Neuronal stem cell (in vitro differentiated cells): ENCODE data around the gene SORD.

Experiments
- DNase-seq: peaks from one replicate; pipeline ENCODE4 v3.0.0-alpha.2; 2013; ENCODE audit warnings: low spot score
- H2AFZ ChIP-seq: one replicate; pipeline ENCODE4 v1.6.1; 2013; ENCODE audit warnings: mild to moderate bottlenecking, low read length, inconsistent platforms
- H2AK5ac ChIP-seq: 2 replicates; pipeline ENCODE4 v1.6.1; 2013; ENCODE audit warnings: low read depth, mild to moderate bottlenecking, inconsistent platforms, low read length, moderate library complexity, mixed read lengths
- H2BK120ac ChIP-seq: 2 replicates; pipeline ENCODE4 v1.6.1; 2013; ENCODE audit warnings: low read depth, mild to moderate bottlenecking, inconsistent platforms, low read length, moderate library complexity, mixed read lengths
- H2BK12ac ChIP-seq: one replicate; pipeline ENCODE4 v1.6.1; 2013; ENCODE audit warnings: low read length, inconsistent platforms
- H2BK15ac ChIP-seq: 2 replicates; pipeline ENCODE4 v1.6.1; 2013; ENCODE audit warnings: mild to moderate bottlenecking, low read length, inconsistent platforms, mixed read lengths
- H2BK5ac ChIP-seq: one replicate; pipeline ENCODE4 v1.6.1; 2013; ENCODE audit warnings: inconsistent platforms, mild to moderate bottlenecking, low read length, moderate library complexity
- H3K14ac ChIP-seq: one replicate; pipeline ENCODE4 v1.6.1; 2013; ENCODE audit warnings: low read length, inconsistent platforms
- H3K18ac ChIP-seq: 2 replicates; pipeline ENCODE4 v1.6.1; 2013; ENCODE audit warnings: low read length, inconsistent platforms
- H3K23ac ChIP-seq: 2 replicates; pipeline ENCODE4 v1.6.1; 2013; ENCODE audit warnings: low read depth, mild to moderate bottlenecking, mixed read lengths, low read length, inconsistent platforms; ENCODE audit not compliant: poor library complexity
- H3K27ac ChIP-seq: replicated peaks from 3 replicates; pipeline ENCODE4 v1.5.1; 2013; ENCODE audit warnings: low read length, inconsistent platforms
- H3K27me3 ChIP-seq, 3 experiments: 2 replicates each; pipeline ENCODE4 v1.6.1; 2013; ENCODE audit warnings: low read length in 3 of 3, mild to moderate bottlenecking in 2 of 3, inconsistent platforms in 1 of 3, low read depth in 1 of 3, mixed read lengths in 1 of 3, moderate library complexity in 1 of 3; ENCODE audit not compliant: control insufficient read depth in 3 of 3, insufficient read depth in 3 of 3
- H3K36me3 ChIP-seq, 2 donors: replicated peaks in 1 of 2; 2 replicates each; pipeline ENCODE4 v1.6.1; 2013; ENCODE audit warnings: low read length in 2 of 2; ENCODE audit not compliant: control insufficient read depth in 2 of 2, insufficient read depth in 2 of 2
- H3K4ac ChIP-seq: 2 replicates; pipeline ENCODE4 v1.6.1; 2013; ENCODE audit warnings: inconsistent platforms, mild to moderate bottlenecking, low read length, moderate library complexity
- H3K4me1 ChIP-seq, 2 donors: 1 replicate in 1 of 2; 2 replicates in 1 of 2; pipeline ENCODE4 v1.6.1; 2013; ENCODE audit warnings: low read length in 2 of 2, low read depth in 1 of 2; ENCODE audit not compliant: control insufficient read depth in 2 of 2, insufficient read depth in 1 of 2
- H3K4me2 ChIP-seq: one replicate; pipeline ENCODE4 v1.6.1; 2013; ENCODE audit warnings: mild to moderate bottlenecking, low read length, inconsistent platforms; ENCODE audit not compliant: insufficient read depth, poor library complexity, severe bottlenecking
- H3K4me3 ChIP-seq, 2 donors: 2 replicates each; pipeline ENCODE4 v1.5.1; 2013; ENCODE audit warnings: low read length in 2 of 2, mild to moderate bottlenecking in 2 of 2, inconsistent platforms in 1 of 2, moderate library complexity in 1 of 2
- H3K79me1 ChIP-seq: one replicate; pipeline ENCODE4 v1.6.1; 2013; ENCODE audit warnings: low read depth, mild to moderate bottlenecking, inconsistent platforms, low read length, moderate library complexity
- H3K9ac ChIP-seq: one replicate; pipeline ENCODE4 v1.6.1; 2013; ENCODE audit warnings: mild to moderate bottlenecking, low read depth, low read length, inconsistent platforms; ENCODE audit not compliant: poor library complexity
- H3K9me3 ChIP-seq, 2 donors: replicated peaks in 1 of 2; 2 replicates each; pipeline versions ENCODE3 to v1.6.1; 2013; ENCODE audit warnings: low read length in 2 of 2, mild to moderate bottlenecking in 2 of 2, inconsistent platforms in 1 of 2, low read depth in 1 of 2, mixed read lengths in 1 of 2, moderate library complexity in 1 of 2; ENCODE audit not compliant: control insufficient read depth in 2 of 2, insufficient read depth in 1 of 2
- H4K8ac ChIP-seq: one replicate; pipeline ENCODE4 v1.6.1; 2013; ENCODE audit warnings: low read depth, mild to moderate bottlenecking, inconsistent platforms, low read length, moderate library complexity
- H4K91ac ChIP-seq: one replicate; pipeline ENCODE4 v1.6.1; 2013; ENCODE audit warnings: low read length, low read depth, mild to moderate bottlenecking, inconsistent platforms; ENCODE audit not compliant: poor library complexity
- whole genome bisulfite sequencing, 2 donors: extraction: QIAGEN DNeasy Blood & Tissue Kit; methylation state at CpG; one replicate each; pipeline ENCODE4 v1.1.7; 2013; ENCODE audit warnings: missing lambda C conversion rate in 2 of 2, mixed read lengths in 1 of 2; ENCODE audit not compliant: insufficient read length in 2 of 2, insufficient replicate concordance in 1 of 2; ENCODE audit errors: extremely low coverage in 2 of 2; 5-methylcytosine and 5-hydroxymethylcytosine counted together

SORD gene

GRCh38 chr15:45106002-45106790 lies 83.2 kb downstream of the SORD start:
- Histone ChIP-seq H3K4me2 (no peak overlapping the region), H3K14ac (peak overlapping the region; percentile 6), H3K9ac (no peak overlapping the region), H3K27ac (no peak overlapping the region), H3K18ac (peak overlapping the region; percentile 65), H3K4me1 (peaks cover 2 to 6% of the 10 kb centered on the region in 2 donors), H3K23ac (no peak overlapping the region), H3K4me3 (no peak overlapping the region), H2BK120ac (no peak overlapping the region), H3K9me3 (peaks cover 0 to 3% of the 10 kb centered on the region in 2 donors), H2BK5ac (no peak overlapping the region), H3K79me1 (no peaks in the 10 kb centered on the region), H4K91ac (no peak overlapping the region), H3K27me3 (peaks cover 8 to 77% (median 21%) of the 10 kb centered on the region in 3 experiments), H2AK5ac (peak overlapping the region; percentile 41), H3K4ac (no peak overlapping the region), H4K8ac (no peak overlapping the region), H2BK15ac (no peak overlapping the region), H2AFZ (no peak overlapping the region), H3K36me3 (no peaks in the 10 kb centered on the region), H2BK12ac (peak overlapping the region; percentile 35)
- DNase-seq = no peak
- WGBS, 2 donors = no CpG with 5 or more reads among the region's 15 CpGs

GRCh38 chr15:45107941-45108630 lies 85.1 kb downstream of the SORD start:
- no peak overlapping the region for H3K4me2 ChIP-seq

GRCh38 chr15:45110256-45110820 lies 87.3 kb downstream of the SORD start:
- no peak overlapping the region for H2BK120ac ChIP-seq
- H4K91ac ChIP-seq = no peak overlapping the region
- no peak overlapping the region for H3K23ac ChIP-seq
- H3K9ac ChIP-seq = no peak overlapping the region
- no peak overlapping the region for H3K4ac ChIP-seq
- H2BK5ac ChIP-seq = no peak overlapping the region
- peaks cover 0 to 5% of the 10 kb centered on the region in 2 donors for H3K9me3 ChIP-seq
- no peak overlapping the region for H2AFZ ChIP-seq
- no CpG with 5 or more reads among the region's 11 CpGs for WGBS, 2 donors
- DNase-seq = no peak
- no peak overlapping the region for H2BK15ac ChIP-seq
- H3K36me3 ChIP-seq = no peaks in the 10 kb centered on the region
- H4K8ac ChIP-seq = no peak overlapping the region
- H3K79me1 ChIP-seq = no peaks in the 10 kb centered on the region
- no peak overlapping the region for H3K4me2 ChIP-seq
- peaks cover 46 to 89% (median 62%) of the 10 kb centered on the region in 3 experiments for H3K27me3 ChIP-seq
- no peak overlapping the region for H3K14ac ChIP-seq
- H3K18ac ChIP-seq = no peak overlapping the region
- H3K4me1 ChIP-seq = peaks cover 0 to 14% of the 10 kb centered on the region in 2 donors
- no peak overlapping the region for H3K4me3 ChIP-seq
- H3K27ac ChIP-seq = no peak overlapping the region
- H2BK12ac ChIP-seq = no peak overlapping the region
- H2AK5ac ChIP-seq = no peak overlapping the region

More at GRCh38 chr15:45107941-45108630, 85.1 kb downstream of the SORD start:
- no peak for DNase-seq
- peaks cover 24 to 86% (median 40%) of the 10 kb centered on the region in 3 experiments for H3K27me3 ChIP-seq
- no peak overlapping the region for H3K23ac ChIP-seq
- no peak overlapping the region for H2BK120ac ChIP-seq
- no peaks in the 10 kb centered on the region for H3K36me3 ChIP-seq
- peaks cover 0 to 5% of the 10 kb centered on the region in 2 donors for H3K9me3 ChIP-seq
- no peak overlapping the region for H3K4me3 ChIP-seq
- H3K9ac ChIP-seq = no peak overlapping the region
- H3K79me1 ChIP-seq = no peaks in the 10 kb centered on the region
- no peak overlapping the region for H4K8ac ChIP-seq
- H3K27ac ChIP-seq = no peak overlapping the region
- H2BK15ac ChIP-seq = no peak overlapping the region
- H2AK5ac ChIP-seq = peak overlapping the region; percentile 94
- peak overlapping the region; percentile 5 for H3K18ac ChIP-seq
- H3K4me1 ChIP-seq = peaks cover 0 to 10% of the 10 kb centered on the region in 2 donors
- no peak overlapping the region for H4K91ac ChIP-seq
- WGBS, 2 donors = no CpG with 5 or more reads among the region's 10 CpGs
- no peak overlapping the region for H2BK12ac ChIP-seq
- H2BK5ac ChIP-seq = peak overlapping the region; percentile 29
- H3K14ac ChIP-seq = no peak overlapping the region
- H2AFZ ChIP-seq = no peak overlapping the region
- H3K4ac ChIP-seq = peak overlapping the region; percentile 55
